Measurements from ENCODE around the gene EPHA7.

DNA sequence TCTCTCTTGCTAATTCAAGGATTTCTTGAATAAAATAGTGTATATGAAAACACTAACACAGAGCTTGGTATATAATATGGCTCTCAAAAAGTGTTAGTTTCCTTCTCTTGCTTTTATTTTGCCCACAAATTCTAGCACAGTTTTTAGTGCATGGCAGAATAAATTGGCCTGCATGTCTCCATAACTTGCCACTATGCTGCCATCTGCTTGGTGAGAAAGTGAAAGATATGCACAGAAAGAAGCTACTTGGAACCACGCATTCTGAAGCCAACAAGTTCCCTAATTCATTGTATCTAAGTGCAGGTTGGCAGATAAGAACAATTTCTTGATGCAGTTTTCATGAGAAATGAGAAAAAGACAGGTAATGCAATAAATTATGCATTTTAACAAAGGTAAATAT lies 101.2 kb downstream of the EPHA7 start:
- TF ChIP-seq POLR2A (IDR thresholded peaks at IDR 0.05) (no peak), CTCF (IDR thresholded peaks at IDR 0.05) (no peak)

Data from body of pancreas (tissue), 4 donors.